Rectal smooth muscle tissue (tissue), 1 donor: ENCODE measurements around the gene TP53BP2.

Source experiments
- H3K27ac ChIP-seq: one replicate; pipeline ENCODE4 v1.7.0; 2013; ENCODE audit warnings: low read depth, low read length, inconsistent platforms
- H3K27me3 ChIP-seq: one replicate; pipeline ENCODE4 v1.7.0; 2013; ENCODE audit warnings: low read length; ENCODE audit not compliant: control insufficient read depth, insufficient read depth
- H3K36me3 ChIP-seq: one replicate; pipeline ENCODE4 v1.7.0; 2013; ENCODE audit warnings: low read length; ENCODE audit not compliant: control insufficient read depth, insufficient read depth
- H3K4me1 ChIP-seq: one replicate; pipeline ENCODE4 v1.7.0; 2013; ENCODE audit warnings: low read length; ENCODE audit not compliant: control insufficient read depth, insufficient read depth
- H3K4me3 ChIP-seq: one replicate; pipeline ENCODE4 v1.7.0; 2013; ENCODE audit warnings: low read length
- H3K9ac ChIP-seq: one replicate; pipeline ENCODE4 v1.7.0; 2013; ENCODE audit warnings: low read length

Gene TP53BP2

DNA sequence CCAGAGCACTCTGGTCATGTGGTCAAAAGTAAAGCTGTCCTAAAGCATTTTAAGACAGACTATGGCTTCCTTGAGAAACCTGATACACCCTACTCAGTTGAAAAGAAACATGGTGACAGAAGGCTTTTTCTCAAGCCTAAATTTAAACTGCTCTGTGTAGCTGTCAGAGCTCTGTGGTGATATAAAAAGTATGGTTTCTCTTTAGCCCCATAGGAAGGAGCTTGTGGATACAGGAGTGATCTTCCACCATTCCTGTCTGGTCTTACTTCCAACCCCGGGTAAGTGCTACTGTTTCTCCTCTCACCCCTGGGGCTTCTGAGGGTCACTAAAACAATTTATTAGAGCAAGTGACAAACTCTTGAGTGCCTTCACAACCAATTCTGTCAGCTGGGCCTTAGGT, 8.5 kb downstream of the TP53BP2 start:
- Histone ChIP-seq H3K36me3 (no peaks in the 10 kb centered on the region), H3K4me3 (no peak overlapping the region), H3K27ac (no peak overlapping the region), H3K4me1 (peaks cover 13% of the 10 kb centered on the region), H3K27me3 (no peaks in the 10 kb centered on the region), H3K9ac (no peak overlapping the region)

- no peak overlapping the region for H3K27ac ChIP-seq
These were observed 9.2 kb downstream of the TP53BP2 start for GRCh38 chr1:223836586-223836985.

GRCh38 chr1:223835754-223836153, 10.0 kb downstream of the TP53BP2 start:
- H3K27me3 ChIP-seq, result no peaks in the 10 kb centered on the region
- no peaks in the 10 kb centered on the region for H3K36me3 ChIP-seq
- H3K4me3 ChIP-seq, result no peak overlapping the region
- peaks cover 13% of the 10 kb centered on the region for H3K4me1 ChIP-seq
- no peak overlapping the region for H3K9ac ChIP-seq
- peak overlapping the region; percentile 37 for H3K27ac ChIP-seq

More at GRCh38 chr1:223836586-223836985, 9.2 kb downstream of the TP53BP2 start:
- Histone ChIP-seq H3K36me3 (no peaks in the 10 kb centered on the region), H3K27me3 (no peaks in the 10 kb centered on the region), H3K9ac (no peak overlapping the region), H3K4me1 (peaks cover 13% of the 10 kb centered on the region), H3K4me3 (no peak overlapping the region)

DNA sequence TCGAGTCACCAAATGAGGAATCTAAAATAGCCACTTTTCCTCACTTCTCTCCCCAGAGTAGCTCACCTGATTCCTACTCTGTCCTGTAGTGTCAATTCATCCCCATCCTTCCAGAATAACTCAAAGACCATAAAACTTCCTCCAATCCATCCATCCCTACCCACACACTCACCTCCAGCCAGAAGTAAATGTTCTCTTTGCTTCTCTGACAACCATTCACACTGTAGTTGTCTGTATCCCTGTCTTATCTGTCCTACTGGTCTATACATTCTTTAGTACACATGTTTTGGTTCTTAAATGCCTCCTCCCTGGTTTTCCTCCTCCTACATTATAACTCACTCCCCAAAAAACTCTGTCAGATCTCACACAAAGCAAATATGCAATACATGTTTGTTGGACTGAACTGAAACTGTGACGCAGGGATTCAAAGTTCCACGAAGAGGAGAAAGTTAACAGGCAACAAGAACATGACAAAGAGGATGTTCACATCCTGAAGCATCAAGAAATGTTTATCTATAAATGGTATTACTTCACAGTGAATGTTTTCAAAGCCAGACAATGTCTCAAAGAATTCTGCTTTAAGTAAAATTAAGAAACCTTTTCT, 11.0 kb downstream of the TP53BP2 start:
- H3K27me3 ChIP-seq, result no peaks in the 10 kb centered on the region
- peaks cover 13% of the 10 kb centered on the region for H3K4me1 ChIP-seq
- no peak overlapping the region for H3K9ac ChIP-seq
- H3K27ac ChIP-seq, result peak overlapping the region; percentile 37
- no peaks in the 10 kb centered on the region for H3K36me3 ChIP-seq
- H3K4me3 ChIP-seq, result peak overlapping the region; percentile 9

GRCh38 chr1:223833948-223834347, 11.8 kb downstream of the TP53BP2 start:
- Histone ChIP-seq H3K27ac (no peak overlapping the region), H3K36me3 (no peaks in the 10 kb centered on the region), H3K4me1 (peaks cover 13% of the 10 kb centered on the region), H3K27me3 (no peaks in the 10 kb centered on the region), H3K4me3 (no peak overlapping the region), H3K9ac (no peak overlapping the region)

DNA sequence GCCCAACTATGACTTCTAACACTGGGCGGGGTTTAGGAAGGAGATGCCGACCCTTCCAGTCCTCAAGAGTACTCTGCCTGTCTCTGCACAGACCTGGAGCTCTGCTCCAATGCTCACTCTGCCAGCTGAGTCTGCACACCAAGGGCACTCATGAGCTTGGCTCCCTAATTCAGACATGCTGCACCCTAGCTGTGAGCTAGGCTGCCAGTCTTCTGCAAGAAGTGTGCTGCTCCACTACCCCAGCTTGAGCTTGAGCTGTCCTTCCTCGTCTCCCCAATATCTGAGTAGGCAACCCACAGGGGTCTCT, 13.2 kb downstream of the TP53BP2 start:
- peaks cover 13% of the 10 kb centered on the region for H3K4me1 ChIP-seq
- H3K27me3 ChIP-seq, result no peaks in the 10 kb centered on the region
- H3K27ac ChIP-seq, result no peak overlapping the region
- no peak overlapping the region for H3K9ac ChIP-seq
- no peak overlapping the region for H3K4me3 ChIP-seq
- H3K36me3 ChIP-seq, result no peaks in the 10 kb centered on the region

DNA sequence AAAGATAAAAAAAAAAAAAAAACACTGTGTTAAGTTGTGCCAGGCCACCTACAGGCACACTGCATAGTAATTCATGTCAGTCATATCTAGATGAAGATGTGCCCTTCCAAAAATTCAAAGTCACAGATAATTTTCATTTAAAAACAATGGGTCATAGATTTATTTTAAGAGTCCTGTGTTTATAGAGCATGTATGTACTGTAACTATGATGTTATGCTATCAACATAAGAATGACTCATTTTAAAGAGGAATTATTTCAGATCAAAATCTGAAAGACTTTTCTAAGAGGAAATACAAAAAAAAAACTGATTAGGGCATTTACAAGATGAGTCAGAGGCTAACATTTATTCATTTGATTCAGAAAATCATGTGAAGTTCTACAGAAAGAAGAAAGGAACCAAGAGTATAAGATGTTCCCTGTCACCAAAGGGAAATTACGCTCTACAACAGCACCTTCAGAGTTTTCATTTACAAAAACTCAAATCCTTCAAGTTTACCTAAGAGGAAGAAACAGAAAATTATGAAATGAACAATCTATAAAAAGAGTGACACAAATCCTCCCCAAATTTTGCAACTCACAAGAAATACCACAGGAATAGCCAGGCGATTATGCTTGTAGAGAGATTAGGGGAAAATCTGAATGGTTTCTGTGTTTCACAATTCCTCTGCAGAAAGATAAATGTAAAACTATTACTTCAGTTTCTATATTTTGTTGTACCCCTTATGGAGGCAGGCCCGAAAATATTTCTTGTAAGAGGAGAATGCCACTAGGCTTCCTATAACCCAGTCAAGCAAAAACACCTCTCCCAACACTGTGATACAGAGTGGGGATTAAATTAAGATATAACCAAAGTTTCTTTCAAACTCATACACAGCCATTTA, 13.8 kb downstream of the TP53BP2 start:
- Histone ChIP-seq H3K4me1 (peaks cover 10% of the 10 kb centered on the region), H3K27ac (no peak overlapping the region), H3K27me3 (no peaks in the 10 kb centered on the region), H3K36me3 (no peaks in the 10 kb centered on the region), H3K9ac (no peak overlapping the region), H3K4me3 (no peak overlapping the region)

- H3K27ac ChIP-seq, result no peak overlapping the region
- H3K36me3 ChIP-seq, result no peaks in the 10 kb centered on the region
- H3K27me3 ChIP-seq, result no peaks in the 10 kb centered on the region
- H3K9ac ChIP-seq, result no peak overlapping the region
- no peak overlapping the region for H3K4me3 ChIP-seq
- H3K4me1 ChIP-seq, result no peaks in the 10 kb centered on the region
These were observed 16.1 kb downstream of the TP53BP2 start for GRCh38 chr1:223829678-223830077.

DNA sequence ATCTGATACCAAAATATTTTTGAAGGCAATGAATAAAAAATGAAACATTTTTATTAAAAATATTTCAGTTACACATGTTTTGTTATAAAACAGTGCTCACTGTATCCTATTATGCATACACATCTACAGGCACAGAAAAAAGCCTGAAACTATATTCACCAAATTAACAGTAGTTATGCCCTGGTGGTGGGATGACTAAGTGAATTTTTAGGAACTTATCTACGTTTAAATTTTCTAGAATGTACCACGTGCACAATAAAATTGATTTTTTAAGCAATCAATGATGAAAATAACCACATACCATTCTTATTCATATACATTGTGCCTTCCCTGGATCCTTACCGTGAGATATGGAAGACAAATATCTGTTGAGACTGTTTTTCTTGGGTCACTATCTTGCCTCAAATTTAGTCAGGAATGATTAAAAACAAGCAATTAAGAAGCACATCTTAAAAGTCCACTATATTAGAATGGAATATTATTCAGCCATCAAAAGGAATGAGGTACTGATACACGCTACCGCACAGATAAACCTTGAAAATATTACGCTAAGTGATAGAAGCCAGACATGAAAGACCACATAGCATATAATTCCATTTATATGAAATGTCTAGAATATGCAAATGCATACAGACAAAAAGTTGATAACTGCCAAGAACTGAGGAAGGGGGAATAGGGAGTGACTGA, 17.4 kb downstream of the TP53BP2 start:
- H3K4me3 ChIP-seq, result no peak overlapping the region
- no peaks in the 10 kb centered on the region for H3K4me1 ChIP-seq
- no peaks in the 10 kb centered on the region for H3K27me3 ChIP-seq
- H3K9ac ChIP-seq, result no peak overlapping the region
- no peak overlapping the region for H3K27ac ChIP-seq
- H3K36me3 ChIP-seq, result no peaks in the 10 kb centered on the region

- Histone ChIP-seq H3K27me3 (no peaks in the 10 kb centered on the region), H3K36me3 (no peaks in the 10 kb centered on the region), H3K4me3 (no peak overlapping the region), H3K4me1 (no peaks in the 10 kb centered on the region), H3K9ac (no peak overlapping the region), H3K27ac (no peak overlapping the region)
These were observed 18.5 kb downstream of the TP53BP2 start for GRCh38 chr1:223827193-223827663.

- Histone ChIP-seq H3K4me3 (no peak overlapping the region), H3K27me3 (no peaks in the 10 kb centered on the region), H3K4me1 (no peaks in the 10 kb centered on the region), H3K36me3 (no peaks in the 10 kb centered on the region), H3K27ac (no peak overlapping the region), H3K9ac (no peak overlapping the region)
These were observed 19.7 kb downstream of the TP53BP2 start for GRCh38 chr1:223825767-223826748.

GRCh38 chr1:223824712-223825111, 21.0 kb downstream of the TP53BP2 start:
- Histone ChIP-seq H3K36me3 (no peaks in the 10 kb centered on the region), H3K27me3 (no peaks in the 10 kb centered on the region), H3K27ac (no peak overlapping the region), H3K4me3 (no peak overlapping the region), H3K9ac (no peak overlapping the region), H3K4me1 (no peaks in the 10 kb centered on the region)
